Astrocyte (in vitro differentiated cells and primary cell): Measurements from ENCODE around the gene ATP11C.

Experiments used
- CTCF ChIP-seq: IDR thresholded peaks from 2 replicates; pipeline ENCODE4 v1.5.1; 2011; ENCODE audit warnings: low read depth, mild to moderate bottlenecking, inconsistent platforms, low read length, moderate library complexity; ENCODE audit not compliant: insufficient read depth
- EZH2 ChIP-seq: IDR thresholded peaks from 2 replicates; pipeline ENCODE4 v1.6.1; 2012; ENCODE audit warnings: mild to moderate bottlenecking, low read length, inconsistent platforms; ENCODE audit not compliant: insufficient read depth

- TF ChIP-seq CTCF = no peak
- no peak for TF ChIP-seq EZH2
Observed at GRCh38 chrX:139691843-139692505, 240.9 kb downstream of the ATP11C start.
